ENCODE data around the gene MYH2. TPM values are rescaled to one million over a fixed set of nuclear protein-coding genes. Genes with fewer than 3 reads are reported as not detected.

Gene MYH2
- total and polyA plus RNA-seq, 2 donors (not counting 3 experiments of a cell fraction or from before 2014, with no cell fraction given): not detected

DNA sequence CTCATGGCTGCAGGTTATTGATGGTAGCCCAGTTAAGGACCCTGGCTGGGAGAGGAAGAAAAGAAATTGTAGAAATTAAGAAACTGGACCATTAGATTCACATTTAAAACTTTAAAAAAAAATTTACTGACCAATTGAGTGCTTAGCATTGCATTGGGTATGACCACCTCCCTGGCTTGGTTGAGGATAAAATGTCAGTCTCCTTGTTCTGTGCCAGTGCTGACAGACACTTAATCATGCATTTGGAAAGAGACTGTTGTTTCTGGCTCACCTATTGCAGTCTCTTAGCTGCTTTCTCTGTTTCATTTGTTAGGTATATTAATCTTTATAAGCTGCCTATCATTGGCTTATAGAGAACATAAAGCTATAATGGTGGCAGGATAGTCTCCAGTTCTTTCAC, 32.8 kb downstream of the MYH2 start:
- H3K9me3 ChIP-seq (replicated peaks; ENCODE audit: control insufficient read depth, insufficient read depth, low read length): no peaks in the 10 kb centered on the region
- no peaks in the 10 kb centered on the region for H3K9me1 ChIP-seq (replicated peaks; ENCODE audit: control insufficient read depth, extremely low read depth, insufficient read depth, low read length)
- no peak overlapping the region for H3K27ac ChIP-seq (ENCODE audit: insufficient read depth, low read depth, low read length)
- H3K4me3 ChIP-seq (replicated peaks in 1 of 3; ENCODE audit: insufficient read depth in 1 of 3, low read depth in 1 of 3, low read length in 3 of 3): no peak overlapping the region
- ChIA-PET CTCF (no interaction called here), POLR2A (no interaction called here)
- no peaks in the 10 kb centered on the region for H3K27me3 ChIP-seq (ENCODE audit: control insufficient read depth in 2 of 2, insufficient read depth in 2 of 2, low read length in 2 of 2)
- FAIRE-seq: no peak
- no peak for DNase-seq (ENCODE audit: low read depth, low spot score)
- no peaks in the 10 kb centered on the region for H3K4me1 ChIP-seq (ENCODE audit: control insufficient read depth, extremely low read depth, insufficient read depth, low read length)
- H4K20me1 ChIP-seq (replicated peaks; ENCODE audit: control insufficient read depth, extremely low read depth, insufficient read depth, low read length): no peaks in the 10 kb centered on the region
- intact Hi-C loops (cut with micrococcal nuclease): no loop called here
- no peak for TF ChIP-seq JUN (IDR thresholded peaks at IDR 0.05; ENCODE audit: borderline replicate concordance, insufficient read depth, insufficient read length, low read depth)
- no peak for TF ChIP-seq FOS (IDR thresholded peaks at IDR 0.05; ENCODE audit: borderline replicate concordance, insufficient read depth, low read length)
- TF ChIP-seq, protein P1, sequence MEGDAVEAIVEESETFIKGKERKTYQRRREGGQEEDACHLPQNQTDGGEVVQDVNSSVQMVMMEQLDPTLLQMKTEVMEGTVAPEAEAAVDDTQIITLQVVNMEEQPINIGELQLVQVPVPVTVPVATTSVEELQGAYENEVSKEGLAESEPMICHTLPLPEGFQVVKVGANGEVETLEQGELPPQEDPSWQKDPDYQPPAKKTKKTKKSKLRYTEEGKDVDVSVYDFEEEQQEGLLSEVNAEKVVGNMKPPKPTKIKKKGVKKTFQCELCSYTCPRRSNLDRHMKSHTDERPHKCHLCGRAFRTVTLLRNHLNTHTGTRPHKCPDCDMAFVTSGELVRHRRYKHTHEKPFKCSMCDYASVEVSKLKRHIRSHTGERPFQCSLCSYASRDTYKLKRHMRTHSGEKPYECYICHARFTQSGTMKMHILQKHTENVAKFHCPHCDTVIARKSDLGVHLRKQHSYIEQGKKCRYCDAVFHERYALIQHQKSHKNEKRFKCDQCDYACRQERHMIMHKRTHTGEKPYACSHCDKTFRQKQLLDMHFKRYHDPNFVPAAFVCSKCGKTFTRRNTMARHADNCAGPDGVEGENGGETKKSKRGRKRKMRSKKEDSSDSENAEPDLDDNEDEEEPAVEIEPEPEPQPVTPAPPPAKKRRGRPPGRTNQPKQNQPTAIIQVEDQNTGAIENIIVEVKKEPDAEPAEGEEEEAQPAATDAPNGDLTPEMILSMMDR (IDR thresholded peaks at IDR 0.05; ENCODE audit: extremely low read depth in 1 of 2, insufficient read depth in 1 of 2, low read depth in 1 of 2, low read length in 2 of 2): no peak
- TF ChIP-seq EZH2 (IDR thresholded peaks at IDR 0.05; ENCODE audit: borderline replicate concordance, low read depth, low read length, severe bottlenecking): no peak
- no peak for TF ChIP-seq POLR2AphosphoS5 (IDR thresholded peaks at IDR 0.05; ENCODE audit: insufficient read depth, low read depth, low read length)
- TF ChIP-seq POLR2A (IDR thresholded peaks at IDR 0.05; ENCODE audit: low read depth, low read length): no peak
- TF ChIP-seq, protein P2, sequence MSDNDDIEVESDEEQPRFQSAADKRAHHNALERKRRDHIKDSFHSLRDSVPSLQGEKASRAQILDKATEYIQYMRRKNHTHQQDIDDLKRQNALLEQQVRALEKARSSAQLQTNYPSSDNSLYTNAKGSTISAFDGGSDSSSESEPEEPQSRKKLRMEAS (IDR thresholded peaks at IDR 0.05; ENCODE audit: insufficient read depth, insufficient read length): no peak
- no peak for TF ChIP-seq GATA2 (IDR thresholded peaks at IDR 0.05; ENCODE audit: insufficient read depth, insufficient read length, low read depth, low read length)
- TF ChIP-seq MYC (IDR thresholded peaks at IDR 0.05; ENCODE audit: low read depth, low read length): no peak
- H3K79me2 ChIP-seq (ENCODE audit: control insufficient read depth, insufficient read depth, low read length): no peaks in the 10 kb centered on the region
- no peak overlapping the region for H2AFZ ChIP-seq (ENCODE audit: low read depth, low read length)
- dilution Hi-C loops (cut with MboI; ENCODE audit: extremely low pct_ligation_motif_present, low sequenced_read_pairs): no loop called here
- H3K9ac ChIP-seq (replicated peaks; ENCODE audit: extremely low read depth, insufficient read depth, low read length): no peak overlapping the region
- BruUV-seq (replicated peaks): no TSS peak
- no peak overlapping the region for H3K4me2 ChIP-seq (ENCODE audit: insufficient read depth, low read length)
- H3K36me3 ChIP-seq (ENCODE audit: control insufficient read depth in 2 of 2, extremely low read depth in 1 of 2, insufficient read depth in 2 of 2, low read length in 2 of 2): no peaks in the 10 kb centered on the region
